GM12875 (cell line): ENCODE data around the gene TRIAP1.

ENCODE experiments used
- H3K4me3 ChIP-seq: one replicate; pipeline ENCODE4 v1.5.1; 2011; ENCODE audit warnings: low read depth, low read length, control low read depth
- CTCF ChIP-seq: IDR thresholded peaks from 2 replicates; pipeline ENCODE4 v1.5.1; 2011; ENCODE audit warnings: low read depth, mild to moderate bottlenecking, control low read depth, inconsistent platforms, low read length, moderate library complexity, borderline replicate concordance; ENCODE audit not compliant: insufficient read depth

The TRIAP1 gene

GRCh38 chr12:120468325-120468820 is 22.2 kb upstream of the TRIAP1 start:
- TF ChIP-seq CTCF = no peak
- peak overlapping the region; percentile 96 for H3K4me3 ChIP-seq

- TF ChIP-seq CTCF = no peak
- H3K4me3 ChIP-seq = no peak overlapping the region
These were observed 21.3 kb upstream of the TRIAP1 start for GRCh38 chr12:120467439-120467838.

- TF ChIP-seq CTCF = peak; percentile 65; the same call in 1 of the 2 replicates
- no peak overlapping the region for H3K4me3 ChIP-seq
These were observed 20.6 kb upstream of the TRIAP1 start for GRCh38 chr12:120466560-120467315.

- TF ChIP-seq CTCF = no peak
- no peak overlapping the region for H3K4me3 ChIP-seq
These were observed 19.6 kb upstream of the TRIAP1 start for GRCh38 chr12:120465756-120466155.

- no peak overlapping the region for H3K4me3 ChIP-seq
- no peak for TF ChIP-seq CTCF
These were observed 17.5 kb upstream of the TRIAP1 start for GRCh38 chr12:120463712-120464111.

GRCh38 chr12:120462099-120462640 is 16.0 kb upstream of the TRIAP1 start:
- TF ChIP-seq CTCF = no peak
- no peak overlapping the region for H3K4me3 ChIP-seq

GRCh38 chr12:120460157-120460556 is 14.0 kb upstream of the TRIAP1 start:
- TF ChIP-seq CTCF = no peak

More at GRCh38 chr12:120460157-120460556, 14.0 kb upstream of the TRIAP1 start:
- no peak overlapping the region for H3K4me3 ChIP-seq
